Measurements from ENCODE around the gene SLC5A4.

Gene SLC5A4

GRCh38 chr22:32204040-32204855, 50.9 kb downstream of the SLC5A4 start:
- Histone ChIP-seq H3K4me3 (ENCODE audit: low read length) (no peak overlapping the region), H3K36me3 (replicated peaks; ENCODE audit: insufficient read depth, low read length) (no peaks in the 10 kb centered on the region), H3K27me3 (replicated peaks; ENCODE audit: insufficient read depth, low read length) (peaks cover 6% of the 10 kb centered on the region), H3K9me2 (replicated peaks; ENCODE audit: insufficient read depth, low read length) (no peaks in the 10 kb centered on the region), H3K79me2 (ENCODE audit: low read length) (no peaks in the 10 kb centered on the region), H3K27ac (ENCODE audit: low read length) (no peak overlapping the region), H3K9me3 (replicated peaks; ENCODE audit: insufficient read depth, low read length) (no peaks in the 10 kb centered on the region), H4K20me1 (ENCODE audit: insufficient read depth, low read length) (no peaks in the 10 kb centered on the region), H3K4me1 (ENCODE audit: low read length) (no peaks in the 10 kb centered on the region), H2AFZ (ENCODE audit: low read length) (no peak overlapping the region), H3K9ac (ENCODE audit: low read length) (no peak overlapping the region), H3K4me2 (ENCODE audit: low read depth, low read length) (no peak overlapping the region), H3F3A (ENCODE audit: insufficient read depth, low read length) (no peaks in the 10 kb centered on the region)
- TF ChIP-seq CTCF (IDR thresholded peaks at IDR 0.05; ENCODE audit: low read length): no peak
- TF ChIP-seq EZH2 (optimal IDR thresholded peaks at IDR 0.05; ENCODE audit: low read depth, low read length): no peak
- no peak for TF ChIP-seq EZH2phosphoT487 (IDR thresholded peaks at IDR 0.05; ENCODE audit: low read length)
- DNase-seq: no peak

GRCh38 chr22:32203181-32204039, 51.7 kb downstream of the SLC5A4 start:
- no peak for DNase-seq
- H4K20me1 ChIP-seq (ENCODE audit: insufficient read depth, low read length): no peaks in the 10 kb centered on the region
- no peak overlapping the region for H3K4me3 ChIP-seq (ENCODE audit: low read length)
- no peak overlapping the region for H3K9ac ChIP-seq (ENCODE audit: low read length)
- H3K9me2 ChIP-seq (replicated peaks; ENCODE audit: insufficient read depth, low read length): no peaks in the 10 kb centered on the region
- no peak overlapping the region for H3K27ac ChIP-seq (ENCODE audit: low read length)
- H3K79me2 ChIP-seq (ENCODE audit: low read length): no peaks in the 10 kb centered on the region
- H3K9me3 ChIP-seq (replicated peaks; ENCODE audit: insufficient read depth, low read length): no peaks in the 10 kb centered on the region
- peaks cover 6% of the 10 kb centered on the region for H3K27me3 ChIP-seq (replicated peaks; ENCODE audit: insufficient read depth, low read length)
- TF ChIP-seq CTCF (IDR thresholded peaks at IDR 0.05; ENCODE audit: low read length): no peak
- TF ChIP-seq EZH2 (optimal IDR thresholded peaks at IDR 0.05; ENCODE audit: low read depth, low read length): no peak
- no peak for TF ChIP-seq EZH2phosphoT487 (IDR thresholded peaks at IDR 0.05; ENCODE audit: low read length)
- H3K36me3 ChIP-seq (replicated peaks; ENCODE audit: insufficient read depth, low read length): no peaks in the 10 kb centered on the region
- no peak overlapping the region for H2AFZ ChIP-seq (ENCODE audit: low read length)
- H3K4me2 ChIP-seq (ENCODE audit: low read depth, low read length): no peak overlapping the region
- no peaks in the 10 kb centered on the region for H3F3A ChIP-seq (ENCODE audit: insufficient read depth, low read length)
- H3K4me1 ChIP-seq (ENCODE audit: low read length): no peaks in the 10 kb centered on the region

- DNase-seq: peak; percentile 57
- H3K4me2 ChIP-seq (ENCODE audit: low read depth, low read length): peak overlapping the region; percentile 15; the same call in 1 of the 2 replicates
Measured at GRCh38 chr22:32202539-32203180, 52.5 kb downstream of the SLC5A4 start.

More at GRCh38 chr22:32202539-32203180, 52.5 kb downstream of the SLC5A4 start:
- no peaks in the 10 kb centered on the region for H3K9me2 ChIP-seq (replicated peaks; ENCODE audit: insufficient read depth, low read length)
- H3F3A ChIP-seq (ENCODE audit: insufficient read depth, low read length): no peaks in the 10 kb centered on the region
- no peak overlapping the region for H3K4me3 ChIP-seq (ENCODE audit: low read length)
- no peak overlapping the region for H3K27ac ChIP-seq (ENCODE audit: low read length)
- H3K36me3 ChIP-seq (replicated peaks; ENCODE audit: insufficient read depth, low read length): no peaks in the 10 kb centered on the region
- no peaks in the 10 kb centered on the region for H3K9me3 ChIP-seq (replicated peaks; ENCODE audit: insufficient read depth, low read length)
- peaks cover 6% of the 10 kb centered on the region for H3K27me3 ChIP-seq (replicated peaks; ENCODE audit: insufficient read depth, low read length)
- 0 out of 2 replicates have a peak overlapping the region, but pooled peaks have one; percentile 50 for H2AFZ ChIP-seq (ENCODE audit: low read length)
- TF ChIP-seq CTCF (IDR thresholded peaks at IDR 0.05; ENCODE audit: low read length) (peak; percentile 64), EZH2 (optimal IDR thresholded peaks at IDR 0.05; ENCODE audit: low read depth, low read length) (no peak), EZH2phosphoT487 (IDR thresholded peaks at IDR 0.05; ENCODE audit: low read length) (no peak)
- H3K79me2 ChIP-seq (ENCODE audit: low read length): no peaks in the 10 kb centered on the region
- no peak overlapping the region for H3K9ac ChIP-seq (ENCODE audit: low read length)
- H4K20me1 ChIP-seq (ENCODE audit: insufficient read depth, low read length): no peaks in the 10 kb centered on the region
- no peaks in the 10 kb centered on the region for H3K4me1 ChIP-seq (ENCODE audit: low read length)

All from MM.1S (cell line).